Heart left ventricle (tissue), 13 donors: ENCODE measurements around the gene MBL2.

ENCODE experiments used
- POLR2A ChIP-seq, 2 donors: fragments of 450-650 bp; IDR thresholded peaks; one replicate each; pipeline ENCODE4 v1.6.1; 2017; ENCODE audit warnings: antibody characterized with exemption in 2 of 2, mild to moderate bottlenecking in 2 of 2, moderate library complexity in 2 of 2
- TF ChIP-seq, protein P1 (sequence below), 12 donors: fragments of 200-600 bp; sonication (generic) in 4 of 12; IDR thresholded peaks; one replicate each; pipeline versions ENCODE4 v1.5.0 to v1.8.0; 2018 to 2022; ENCODE audit warnings: antibody characterized with exemption in 12 of 12, mild to moderate bottlenecking in 5 of 12
- donor health status: ischemic (EF 13 %, LVEDD 7.1; RV severe dilation, severe dysfunction).
- donor health status: DM: no; HTN: yes; CAD: no.
- donor health status: DM: no; HTN: no; CAD: no.
- donor health status: ischemic (EF 25% LVEDD 6.9; RV normal size, moderate dysfunction).
- donor health status: ischemic (EF 25% LVEDD 5.7; RV mildly dilated, moderate dysfunction).
- donor health status: ischemic (EF 35%, LVEDD 5.7; RV mildly dilated, moderate dysfunction).
- donor health status: nonischemic (EF 11% LVEDD 7.7; RV severe dilation, severe dysfunction).
- donor health status: DM: yes; HTN: yes; CAD: no.
- donor health status: PGD.
- donor health status: ischemic (EF 29% LVEDD 5.4; RV normal size, mild dysfunction).
- donor health status: nonischemic (EF 23%, LVEDD 6.1; RV moderate dilation, normal function).

DNA sequence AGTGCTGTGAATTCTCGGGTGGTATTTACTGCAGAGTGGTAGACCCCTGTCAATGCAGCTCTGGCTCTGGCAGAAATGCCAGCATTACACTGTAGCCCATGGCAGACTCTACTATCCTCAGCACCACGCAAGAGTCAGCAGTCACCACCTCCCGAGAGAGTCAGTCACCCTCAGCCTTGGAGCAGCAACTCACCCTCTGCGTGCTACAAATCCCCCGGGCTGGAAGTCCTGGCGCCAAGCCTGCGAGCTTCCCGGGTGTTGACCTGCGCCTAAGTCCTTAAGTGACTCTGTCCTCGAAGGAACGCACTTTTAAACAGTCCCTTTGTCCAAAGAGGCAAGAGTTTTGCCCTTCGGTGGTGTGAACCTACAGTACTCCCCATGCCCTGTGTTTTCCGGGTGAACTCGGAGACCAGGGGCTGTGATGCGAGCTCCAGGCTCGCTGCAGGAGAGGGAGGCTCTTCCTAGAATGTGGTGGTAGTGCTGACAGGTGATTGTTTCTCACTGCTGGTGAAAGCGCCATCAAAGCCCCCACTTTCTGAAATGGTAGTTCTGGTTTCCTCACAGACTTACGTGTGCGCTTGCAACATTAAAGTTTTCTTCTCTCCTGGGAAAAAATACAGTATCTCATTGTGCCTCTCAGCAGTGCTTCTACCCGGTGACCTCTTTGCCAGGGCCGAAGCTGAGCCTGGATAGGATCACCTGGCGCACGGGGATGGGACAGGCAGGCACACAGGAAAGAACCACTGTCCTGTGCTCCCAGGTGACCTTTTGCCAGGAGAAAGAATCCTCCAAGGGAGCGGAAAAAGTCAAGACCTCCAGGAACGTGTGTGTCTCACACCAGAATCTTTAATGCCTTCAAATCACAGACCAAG is 33.1 kb upstream of the MBL2 start:
- TF ChIP-seq, protein P1, sequence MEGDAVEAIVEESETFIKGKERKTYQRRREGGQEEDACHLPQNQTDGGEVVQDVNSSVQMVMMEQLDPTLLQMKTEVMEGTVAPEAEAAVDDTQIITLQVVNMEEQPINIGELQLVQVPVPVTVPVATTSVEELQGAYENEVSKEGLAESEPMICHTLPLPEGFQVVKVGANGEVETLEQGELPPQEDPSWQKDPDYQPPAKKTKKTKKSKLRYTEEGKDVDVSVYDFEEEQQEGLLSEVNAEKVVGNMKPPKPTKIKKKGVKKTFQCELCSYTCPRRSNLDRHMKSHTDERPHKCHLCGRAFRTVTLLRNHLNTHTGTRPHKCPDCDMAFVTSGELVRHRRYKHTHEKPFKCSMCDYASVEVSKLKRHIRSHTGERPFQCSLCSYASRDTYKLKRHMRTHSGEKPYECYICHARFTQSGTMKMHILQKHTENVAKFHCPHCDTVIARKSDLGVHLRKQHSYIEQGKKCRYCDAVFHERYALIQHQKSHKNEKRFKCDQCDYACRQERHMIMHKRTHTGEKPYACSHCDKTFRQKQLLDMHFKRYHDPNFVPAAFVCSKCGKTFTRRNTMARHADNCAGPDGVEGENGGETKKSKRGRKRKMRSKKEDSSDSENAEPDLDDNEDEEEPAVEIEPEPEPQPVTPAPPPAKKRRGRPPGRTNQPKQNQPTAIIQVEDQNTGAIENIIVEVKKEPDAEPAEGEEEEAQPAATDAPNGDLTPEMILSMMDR (IDR thresholded peaks at IDR 0.05) = no peak
- TF ChIP-seq POLR2A (IDR thresholded peaks at IDR 0.05) = no peak
